HuH-7.5 (cell line): ENCODE results near the gene PCNT.
A peak's percentile ranks its signal among the peaks of the same experiment; 100 is the strongest.
"Not testable (repeated sequence)": the region's sequence is repeated elsewhere in the genome, so short reads cannot be mapped to it uniquely, and the experiment has no call there.

Experiments used
- DNase-seq: peaks from one replicate; pipeline ENCODE4 v3.0.0; 2011; ENCODE audit warnings: low spot score

The PCNT gene

DNA sequence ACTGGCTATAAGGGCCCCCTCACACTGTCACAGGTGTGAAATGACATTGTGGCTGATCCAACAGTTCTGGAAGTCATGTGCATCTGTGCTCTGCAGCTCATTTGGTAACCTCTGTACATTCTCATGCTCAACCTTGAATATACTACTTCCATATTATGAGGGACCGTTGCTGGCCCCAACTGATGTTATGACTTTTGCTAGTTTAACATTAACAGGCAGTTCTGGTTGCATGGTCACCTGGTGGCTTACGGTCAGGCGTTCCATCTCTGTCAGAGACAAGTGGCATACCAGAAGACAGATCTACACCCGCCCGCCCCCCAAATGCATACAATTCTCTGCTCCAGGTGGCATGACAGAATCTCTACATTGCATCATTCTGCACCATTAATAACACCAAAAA is 128.8 kb downstream of the PCNT start:
- no peak for DNase-seq

DNA sequence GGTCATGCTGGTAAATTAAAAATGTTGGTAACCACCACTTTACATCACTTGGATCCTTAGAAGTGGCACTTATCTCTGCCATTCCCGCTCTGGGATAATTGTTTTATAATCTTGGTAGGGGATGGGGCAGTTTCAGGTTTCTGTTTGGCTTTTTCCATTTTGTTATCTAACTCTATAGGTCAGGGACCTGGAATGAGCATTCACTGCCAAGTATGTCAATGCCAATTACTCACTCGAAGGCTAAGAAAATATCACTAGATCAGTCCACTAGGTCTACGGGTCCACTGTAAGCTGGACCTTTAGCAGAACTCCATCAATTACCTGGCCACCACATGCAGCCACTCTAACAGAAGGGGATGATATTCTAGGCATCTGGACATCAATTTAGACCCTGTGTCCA is 130.2 kb downstream of the PCNT start:
- no peak for DNase-seq

DNA sequence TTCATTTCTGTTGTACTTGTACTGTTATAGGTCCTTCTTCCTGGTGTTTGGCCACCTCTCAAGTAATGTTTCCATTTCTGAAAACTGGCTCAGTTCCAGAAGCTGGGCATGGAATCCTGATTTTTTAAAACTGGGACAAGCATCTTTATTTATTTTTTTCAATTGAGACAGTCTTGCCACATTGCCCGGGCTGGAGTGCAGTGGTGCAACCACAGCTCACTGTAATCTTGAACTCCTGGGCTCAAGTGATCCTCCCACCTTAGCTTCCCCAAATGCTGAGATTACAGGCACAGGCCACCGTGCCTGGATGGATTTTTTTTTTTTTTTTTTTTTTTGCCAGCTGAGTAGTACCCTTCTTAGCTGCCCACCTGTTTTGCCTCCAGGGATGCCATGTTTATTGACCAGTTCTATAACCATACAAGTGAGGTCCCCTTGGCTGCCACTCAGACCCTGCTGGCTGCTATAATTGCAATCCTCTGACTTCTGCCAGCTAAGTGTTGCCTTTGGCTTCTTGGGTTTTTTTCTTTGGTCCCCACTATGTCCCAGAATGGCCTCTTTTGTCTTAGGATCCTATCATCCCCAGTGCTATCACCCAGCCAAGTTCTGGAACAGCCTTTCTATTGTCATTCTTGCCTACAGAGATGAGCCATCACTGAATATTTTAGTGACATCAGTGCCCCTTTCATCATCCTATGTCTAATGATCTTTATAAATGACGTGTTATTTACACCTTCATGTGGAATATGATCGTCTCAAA is 130.9 kb downstream of the PCNT start:
- no peak for DNase-seq

DNA sequence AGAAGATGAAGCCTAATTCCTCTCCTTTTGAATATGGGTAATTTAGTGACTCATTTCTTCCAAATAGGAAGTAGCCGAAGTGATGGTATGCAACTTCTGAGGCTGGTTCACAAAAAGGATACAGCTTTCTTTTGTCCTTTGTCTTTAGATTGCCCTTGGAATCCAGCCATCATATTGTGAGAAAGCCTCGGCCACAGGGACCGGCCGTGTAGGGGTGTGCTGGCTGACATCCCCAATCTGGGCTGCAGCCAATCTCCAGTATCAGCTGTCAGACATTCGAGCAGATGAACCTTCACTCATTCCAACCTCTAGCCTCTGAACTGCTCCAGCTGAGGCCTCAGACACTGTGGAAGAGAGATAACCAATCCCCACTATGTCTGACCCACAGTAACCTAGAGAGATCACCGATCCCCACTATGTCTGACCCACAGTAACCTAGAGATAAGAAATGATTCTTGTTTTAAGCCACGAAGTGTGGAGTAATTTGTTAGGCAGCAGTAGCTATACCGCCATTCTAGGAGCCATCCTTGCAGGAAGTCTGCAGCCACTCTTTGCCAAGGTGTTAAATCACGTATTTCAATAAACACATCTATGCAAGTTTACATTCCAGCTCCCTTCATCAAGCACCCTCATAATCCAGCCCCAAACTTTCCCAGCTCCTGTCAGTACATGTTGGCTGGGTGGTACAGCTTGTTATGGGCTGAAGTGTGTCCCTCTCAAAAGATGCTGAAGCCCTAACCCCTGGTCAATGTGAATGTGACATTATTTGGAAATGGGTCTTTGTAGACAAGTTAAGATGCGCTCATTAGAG is 131.8 kb downstream of the PCNT start:
- no peak for DNase-seq

DNA sequence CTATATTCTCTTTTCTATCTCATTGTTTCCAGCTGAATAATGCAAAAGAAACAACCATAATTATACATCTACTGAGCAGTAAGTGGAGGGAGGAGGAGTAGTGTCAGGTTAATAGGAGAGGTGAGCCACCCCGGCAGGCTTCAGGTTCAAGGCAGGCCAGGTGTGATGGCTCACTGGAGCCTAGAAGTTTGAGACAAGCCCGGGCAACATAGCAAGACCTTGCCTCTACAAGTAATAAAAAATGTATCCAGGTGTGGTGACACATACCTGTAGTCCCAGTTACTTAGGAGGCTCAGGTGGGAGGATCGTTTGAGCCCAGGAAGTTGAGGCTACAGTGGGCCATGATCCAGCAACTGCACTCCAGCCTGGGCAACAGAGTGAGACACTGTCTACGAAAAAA is 132.8 kb downstream of the PCNT start:
- DNase-seq, result no peak

DNA sequence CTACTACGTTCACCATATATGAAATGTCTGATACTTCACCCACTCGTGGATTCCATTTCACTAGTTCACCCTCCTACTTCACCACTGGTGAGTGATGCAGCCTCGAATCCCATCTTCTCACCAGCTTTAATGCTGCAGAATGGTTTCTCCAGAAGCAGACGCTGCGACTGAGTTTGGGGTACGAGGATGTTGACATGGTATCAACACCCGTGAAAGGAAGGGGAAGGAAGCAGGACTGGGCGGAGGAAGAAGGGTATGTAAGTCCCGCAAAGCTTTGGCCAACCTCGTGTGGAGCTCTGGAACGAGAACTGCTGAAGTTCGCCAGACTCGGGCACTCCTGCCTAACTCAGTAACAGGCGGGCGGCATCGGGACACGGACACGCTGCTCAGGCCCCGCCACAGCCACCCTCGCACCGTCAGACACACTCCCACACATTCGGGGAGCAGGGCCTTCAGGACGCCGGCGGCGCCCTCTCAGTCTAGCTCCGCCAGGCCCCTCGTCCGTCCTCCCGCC is 133.9 kb downstream of the PCNT start:
- DNase-seq, result no peak

DNA sequence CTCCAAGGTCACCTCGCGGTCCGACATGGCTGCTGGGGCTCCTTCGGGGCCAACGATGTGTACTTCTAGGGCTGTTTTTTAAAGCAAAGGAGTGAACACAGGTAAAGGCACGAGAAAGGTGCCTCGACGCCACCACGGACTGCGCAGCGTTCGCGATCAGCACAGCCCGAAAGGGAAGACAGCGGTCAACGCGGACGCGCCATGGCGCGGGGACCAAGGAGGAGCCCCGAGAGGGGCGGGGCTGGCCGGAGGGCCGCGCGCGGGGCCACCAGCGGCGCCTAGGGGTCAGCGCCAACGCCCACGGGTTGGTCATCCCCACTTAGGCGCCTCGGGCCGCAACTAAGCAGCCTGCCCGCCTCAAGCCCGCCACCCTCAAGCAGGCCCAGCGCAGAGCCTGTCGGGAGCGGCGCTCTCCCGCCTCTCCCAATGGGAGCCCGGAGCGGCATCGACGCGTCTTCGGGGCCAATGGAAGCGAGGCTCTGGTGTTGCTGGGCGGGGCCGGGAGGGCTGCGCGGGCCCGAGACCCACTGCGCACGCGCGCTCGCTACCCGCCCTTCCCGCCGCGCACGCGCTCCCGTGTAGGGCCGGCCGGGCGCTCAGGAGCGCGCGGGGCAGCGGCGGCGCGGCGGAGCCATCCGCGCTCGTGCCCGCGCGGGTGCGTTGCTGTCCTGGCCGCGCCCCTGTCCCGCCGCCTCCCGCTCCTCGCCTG is 134.5 kb downstream of the PCNT start, which contains the start of gene DIP2A:
Gene DIP2A, plus strand, starts transcription at position 577 of the 709 bp plus-strand sequence. CDS start 241 bp downstream, outside the sequence.
- peak; percentile 97 for DNase-seq

DNA sequence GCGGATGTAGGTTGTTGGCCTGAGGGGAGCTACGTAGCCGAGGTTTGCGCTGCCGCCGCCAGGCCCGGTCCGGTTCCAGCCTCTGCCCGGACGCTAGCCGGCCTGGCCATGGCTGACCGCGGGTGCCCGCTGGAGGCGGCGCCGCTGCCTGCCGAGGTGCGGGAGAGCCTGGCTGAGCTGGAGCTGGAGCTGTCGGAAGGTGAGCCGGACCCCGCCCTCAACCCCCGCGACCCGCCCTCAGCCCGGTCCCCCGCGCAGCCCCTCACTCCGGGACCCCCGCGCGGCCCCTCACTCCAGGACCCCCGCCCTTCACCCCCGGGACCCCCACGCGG is 135.0 kb downstream of the PCNT start:
- DNase-seq, result no peak

DNA sequence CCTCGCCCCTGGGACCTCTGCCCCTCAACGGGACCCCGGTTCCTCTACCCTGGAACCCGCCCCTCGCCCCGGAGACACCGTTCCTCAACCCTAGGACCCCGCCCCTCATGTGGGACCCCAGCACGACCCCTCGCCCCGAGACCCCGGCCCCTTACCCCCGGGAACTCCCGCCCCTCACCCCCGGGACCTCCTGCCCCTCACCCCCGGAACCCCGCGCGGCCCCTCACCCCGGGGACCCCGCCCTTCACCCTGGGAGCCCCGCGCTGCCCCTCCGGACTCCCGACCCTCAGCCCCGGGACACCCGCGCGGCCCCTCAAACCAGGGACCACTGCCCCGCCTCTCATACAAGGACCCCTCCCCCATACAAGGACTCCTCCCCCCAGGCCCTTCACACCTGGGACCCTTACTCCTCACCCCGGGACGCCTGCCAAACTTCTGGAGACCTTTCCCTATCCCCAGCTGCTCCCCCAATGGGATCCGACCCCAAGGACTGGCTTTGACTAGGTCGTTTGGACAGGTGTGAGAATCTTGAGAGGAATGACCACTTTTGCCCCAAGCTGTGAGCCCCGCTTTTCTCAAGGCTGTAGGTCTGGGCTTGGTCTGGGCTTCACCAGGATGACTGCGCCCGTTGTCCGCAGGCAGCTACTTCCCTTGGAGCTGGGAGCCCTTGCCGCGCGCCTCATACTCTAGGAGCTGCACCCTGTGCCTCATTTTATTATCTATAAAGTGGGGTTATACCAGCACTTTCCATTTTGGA is 135.6 kb downstream of the PCNT start:
- no peak for DNase-seq

DNA sequence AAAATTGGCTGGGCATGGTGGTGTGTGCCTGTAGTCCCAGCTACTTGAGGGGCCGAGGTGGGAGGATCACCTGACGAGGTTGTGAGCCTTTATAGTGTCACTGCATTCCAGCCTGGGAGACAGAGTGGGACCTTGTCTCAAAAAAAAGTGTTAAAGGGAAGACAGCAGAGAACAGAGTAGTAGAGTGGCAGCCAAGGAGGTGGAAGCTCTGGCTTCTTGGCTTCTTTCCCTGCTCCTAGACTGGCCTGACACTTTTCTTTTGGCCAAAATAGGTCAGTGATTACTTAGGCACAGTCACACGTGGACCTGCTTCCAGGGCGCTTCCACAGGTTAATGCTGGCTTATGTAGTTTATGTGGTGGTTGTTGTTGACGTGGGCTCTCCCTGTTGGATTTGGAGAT is 138.0 kb downstream of the PCNT start:
- no peak for DNase-seq

DNA sequence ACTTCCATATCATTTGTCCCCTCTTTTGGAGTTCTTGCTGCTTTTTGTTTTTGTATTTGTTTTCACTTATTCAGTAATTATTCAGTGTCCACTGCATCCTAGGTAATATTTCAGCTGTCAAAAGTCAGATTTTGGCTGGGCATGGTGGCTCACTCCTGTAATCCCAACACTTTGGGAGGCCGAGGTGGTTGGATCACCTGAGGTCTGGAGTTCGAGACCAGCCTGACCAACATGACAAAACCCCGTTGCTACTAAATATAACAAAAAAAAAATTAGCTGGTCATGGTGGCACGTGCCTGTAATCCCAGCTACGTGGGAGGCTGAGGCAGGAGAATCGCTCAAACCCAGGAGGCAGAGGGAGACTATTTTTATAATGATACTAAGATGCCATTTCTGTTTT is 141.2 kb downstream of the PCNT start:
- not testable (repeated sequence) for DNase-seq

DNA sequence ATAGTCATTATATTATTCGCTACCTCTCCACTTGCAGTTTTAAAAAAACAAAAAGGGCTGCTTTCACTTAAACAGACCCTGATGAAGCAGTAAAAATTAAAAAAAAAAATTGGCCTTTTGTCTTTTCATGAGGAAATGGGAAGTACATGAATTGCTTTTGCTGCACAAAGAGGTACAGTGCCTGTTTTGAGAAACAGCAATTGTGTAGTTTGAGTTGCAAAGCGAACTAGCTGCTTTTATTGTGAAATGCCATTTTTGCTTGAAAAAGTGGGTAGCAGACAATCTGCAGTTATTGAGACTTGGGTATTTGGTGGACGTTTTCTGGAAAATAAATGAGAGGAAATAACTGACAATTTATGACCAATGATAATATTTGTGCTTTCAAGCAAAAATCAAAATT is 141.7 kb downstream of the PCNT start:
- no peak for DNase-seq

DNA sequence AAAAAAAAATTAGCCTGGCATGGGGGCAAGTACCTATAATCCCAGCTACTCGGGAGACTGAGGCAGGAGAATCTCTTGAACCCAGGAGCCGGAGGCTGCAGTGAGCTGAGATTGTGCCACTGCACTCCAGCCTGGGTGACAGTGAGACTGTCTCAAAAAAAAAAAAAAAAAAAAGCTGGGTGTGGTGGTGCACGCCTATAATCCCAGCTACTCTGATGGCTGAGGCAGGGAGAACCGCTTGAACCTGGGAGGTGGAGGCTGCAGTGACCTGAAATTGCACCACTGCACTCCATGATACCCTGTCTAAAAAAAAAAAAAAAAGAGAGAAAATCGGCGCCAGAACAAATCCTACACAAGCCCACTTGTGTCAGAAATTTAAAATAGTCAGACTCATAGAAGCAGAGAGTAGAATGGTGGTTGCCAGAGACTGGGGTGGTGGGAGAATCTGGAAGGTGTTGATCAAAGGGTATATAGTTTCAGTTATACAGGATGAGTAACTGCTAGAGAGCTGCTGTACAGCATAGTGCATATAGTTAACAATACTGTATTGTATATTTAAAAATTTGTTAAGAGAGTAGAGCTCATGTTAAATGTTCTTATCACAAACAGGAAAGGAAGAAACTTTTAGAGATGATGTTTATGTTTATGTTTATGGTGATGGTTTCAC is 144.3 kb downstream of the PCNT start:
- DNase-seq, result no peak

DNA sequence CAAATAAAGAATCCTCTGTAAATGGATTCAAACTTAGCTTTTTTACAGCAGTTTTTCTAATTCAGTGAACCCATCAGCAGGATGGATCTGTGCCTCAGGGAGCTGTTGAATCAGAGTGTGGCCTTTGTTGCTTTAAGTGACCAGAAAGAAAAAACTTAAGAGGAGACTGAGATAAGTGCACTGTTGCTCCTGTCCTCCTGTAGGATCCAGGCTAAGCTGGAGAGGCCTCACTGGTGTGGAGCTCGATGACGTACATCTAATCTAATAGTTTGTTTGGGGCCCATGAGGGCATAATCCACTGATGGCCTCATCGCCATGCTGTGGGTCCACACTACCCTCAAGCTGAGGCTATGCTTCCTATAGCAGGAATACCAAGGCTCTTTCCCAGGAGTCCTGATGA is 145.3 kb downstream of the PCNT start:
- no peak for DNase-seq

DNA sequence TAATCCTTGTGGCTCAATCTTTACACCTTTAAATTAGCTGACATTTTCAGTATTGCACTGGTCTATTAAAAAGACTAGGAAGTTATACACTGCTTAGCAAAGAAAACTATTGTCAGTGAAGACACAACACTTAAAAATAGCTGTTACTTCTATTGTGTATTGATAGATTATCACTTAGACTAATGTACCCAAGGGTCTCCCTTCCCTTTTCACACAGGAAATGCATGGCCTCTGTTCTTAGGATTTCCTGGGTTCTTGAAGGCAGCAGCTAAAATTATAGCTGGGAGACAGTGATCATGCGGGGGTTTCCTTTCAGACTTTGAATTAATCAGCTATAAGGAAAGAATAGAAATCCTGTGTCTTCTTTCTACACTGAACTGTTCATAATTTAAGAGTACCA is 147.6 kb downstream of the PCNT start:
- DNase-seq, result no peak

DNA sequence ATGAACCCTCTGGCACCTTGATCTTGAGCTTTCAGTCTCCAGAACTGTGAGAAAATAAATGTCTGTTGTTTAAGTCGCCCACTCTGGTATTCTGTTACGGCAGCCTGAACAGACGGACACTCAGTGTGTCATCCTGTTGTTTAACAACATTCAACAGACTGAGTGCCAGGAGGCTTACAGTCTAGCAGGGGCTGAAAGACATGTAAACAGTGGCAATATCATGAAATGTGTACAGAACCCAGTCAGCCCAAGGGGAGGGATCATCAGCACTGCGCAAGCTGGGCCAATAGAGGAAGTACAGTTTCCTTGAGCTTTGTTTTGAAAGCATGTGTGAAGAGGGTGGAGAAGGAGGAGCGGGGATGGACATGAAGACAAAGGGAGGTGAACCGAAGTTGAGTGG is 148.3 kb downstream of the PCNT start:
- no peak for DNase-seq

DNA sequence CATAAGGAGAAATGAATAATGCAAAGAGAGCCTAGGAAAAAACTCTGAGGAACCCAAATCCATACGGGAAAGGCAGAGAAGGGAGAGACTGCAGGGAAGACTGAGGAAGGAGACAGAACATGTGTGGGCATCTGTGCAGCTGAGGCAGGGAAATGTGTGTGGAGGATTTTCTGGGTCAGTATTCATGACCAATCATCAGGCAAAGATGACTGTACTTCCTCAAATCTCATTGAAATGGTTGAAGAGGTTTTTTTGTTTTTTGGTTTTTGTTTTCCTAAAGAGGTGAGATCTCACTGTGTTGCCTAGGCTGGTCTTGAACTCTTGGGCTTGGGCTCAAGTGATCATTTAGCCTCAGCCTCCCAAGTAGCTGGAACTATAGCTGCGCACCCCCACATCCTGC is 150.4 kb downstream of the PCNT start:
- DNase-seq, result no peak

DNA sequence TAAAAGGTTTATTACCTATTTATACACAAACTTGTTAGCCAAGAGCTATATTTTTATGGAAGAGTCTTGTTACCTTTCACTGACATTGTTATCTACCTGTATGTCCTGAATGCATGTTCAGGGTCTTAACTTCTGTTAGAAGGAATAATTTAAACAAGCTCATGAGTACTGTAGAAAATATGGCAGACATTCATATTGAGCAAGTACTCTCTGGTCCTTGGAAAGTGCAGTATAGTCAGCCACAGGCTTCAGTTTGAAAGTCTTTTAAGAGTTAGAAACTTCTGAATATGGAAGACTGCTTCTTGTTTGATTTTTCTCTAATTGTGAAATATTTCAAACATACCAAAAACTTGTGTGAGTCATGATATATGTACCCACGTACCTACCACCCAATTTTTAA is 151.3 kb downstream of the PCNT start:
- DNase-seq, result no peak

DNA sequence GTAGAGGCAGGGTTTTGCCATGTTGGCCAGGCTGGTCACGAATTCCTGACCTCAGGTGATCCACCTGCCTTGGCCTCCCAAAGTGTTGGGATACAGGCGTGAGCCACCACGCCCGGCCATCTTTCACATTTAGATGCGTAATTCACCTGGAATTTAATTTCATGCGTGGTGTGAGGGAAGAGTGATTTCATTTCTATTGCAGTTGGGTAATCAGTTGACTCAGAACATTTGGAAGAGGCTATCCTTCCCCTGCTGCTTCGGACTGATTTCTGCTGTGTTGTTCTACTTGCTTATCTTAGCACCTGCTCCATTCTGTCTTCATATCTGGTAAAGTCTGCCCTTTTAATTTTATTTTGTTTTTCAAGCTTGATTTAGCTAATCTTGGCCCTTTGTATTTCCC is 153.8 kb downstream of the PCNT start:
- no peak for DNase-seq

DNA sequence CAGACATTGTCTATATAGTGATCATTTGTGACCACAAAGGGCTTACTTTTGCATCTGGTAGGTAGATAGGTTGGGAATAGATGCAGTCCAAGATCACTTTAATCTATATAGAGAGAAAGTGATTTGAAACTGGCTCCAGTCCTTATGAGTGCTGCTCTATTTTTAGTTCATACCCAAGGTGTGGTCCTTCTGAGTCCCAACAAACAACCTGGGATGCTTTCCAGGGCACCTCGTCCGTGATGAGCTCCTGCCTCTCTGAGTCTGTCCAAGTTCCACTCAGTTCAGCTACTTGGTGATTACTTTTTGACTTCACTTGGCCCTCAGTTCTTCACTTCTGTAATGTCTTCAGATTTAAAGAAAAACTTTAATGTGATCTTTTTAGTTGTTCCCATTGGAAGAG is 155.0 kb downstream of the PCNT start:
- no peak for DNase-seq

DNA sequence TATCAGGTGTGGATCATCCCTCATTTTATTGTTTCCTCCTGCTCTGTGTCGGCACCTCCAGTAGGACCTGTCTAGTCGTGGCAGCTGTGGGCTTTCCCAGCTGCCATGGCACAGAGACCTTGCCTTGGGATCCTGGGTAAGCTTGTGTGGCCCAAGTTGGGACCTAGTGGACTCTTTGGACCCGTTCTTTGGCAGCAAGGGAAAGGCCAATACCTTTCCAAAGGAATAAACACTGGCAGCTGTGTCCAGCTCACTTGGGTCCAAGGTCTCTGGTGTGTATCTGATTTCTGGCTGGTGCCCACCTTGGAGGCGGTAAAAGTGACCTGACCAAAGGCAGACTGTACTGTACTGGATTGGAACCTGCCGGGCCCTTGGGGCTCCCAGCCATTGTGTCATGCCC is 156.5 kb downstream of the PCNT start:
- DNase-seq, result no peak
